Measurements from ENCODE around the gene CYP26B1. TPM values are rescaled to one million over a fixed set of nuclear protein-coding genes. Genes with fewer than 3 reads are reported as not detected.
A peak's percentile ranks its signal among the peaks of the same experiment; 100 is the strongest.

CYP26B1 gene
- polyA plus RNA-seq, 1 donor (not counting 4 experiments of a cell fraction or from before 2014, with no cell fraction given) = 1.2 TPM

GRCh38 chr2:72145289-72145657 is 2.4 kb downstream of the CYP26B1 start:
- FAIRE-seq = no peak
- peak overlapping the region; percentile 87 for H3K4me2 ChIP-seq (ENCODE audit: control insufficient read depth, extremely low read depth, insufficient read depth, low read depth, low read length)
- H3K4me3 ChIP-seq (ENCODE audit: control insufficient read depth in 2 of 3, extremely low read depth in 1 of 3, insufficient read depth in 2 of 3, low read depth in 1 of 3, low read length in 3 of 3) = peak overlapping the region; percentile 38 to 69 (median 68)
- peaks cover 57% of the 10 kb centered on the region for H3K27me3 ChIP-seq (ENCODE audit: control insufficient read depth, extremely low read depth, insufficient read depth, low read length)
- no peaks in the 10 kb centered on the region for H4K20me1 ChIP-seq (ENCODE audit: control insufficient read depth, extremely low read depth, insufficient read depth, low read length)
- dilution Hi-C loops (cut with MboI; ENCODE audit: extremely low pct_ligation_motif_present, low sequenced_read_pairs) = no loop called here
- H3K79me2 ChIP-seq (ENCODE audit: control insufficient read depth, insufficient read depth, low read length) = no peaks in the 10 kb centered on the region
- TF ChIP-seq EZH2 (IDR thresholded peaks at IDR 0.05; ENCODE audit: low read length) (no peak), CTCF (optimal IDR thresholded peaks at IDR 0.05 in 1 of 3, IDR thresholded peaks at IDR 0.05 in 1 of 3, conservative IDR thresholded peaks at IDR 0.05 in 1 of 3; ENCODE audit: extremely low read depth in 1 of 3, insufficient read depth in 2 of 3, low read length in 3 of 3) (no peak)
- peak overlapping the region; percentile 22 for H3K9ac ChIP-seq (ENCODE audit: control insufficient read depth, extremely low read depth, insufficient read depth, low read length)
- H3K9me1 ChIP-seq (ENCODE audit: control insufficient read depth, extremely low read depth, insufficient read depth, low read length) = no peaks in the 10 kb centered on the region
- no peaks in the 10 kb centered on the region for H3K9me3 ChIP-seq (ENCODE audit: control insufficient read depth, low read depth, low read length)
- no peaks in the 10 kb centered on the region for H3K36me3 ChIP-seq (ENCODE audit: control insufficient read depth in 2 of 2, extremely low read depth in 1 of 2, insufficient read depth in 2 of 2, low read length in 2 of 2)
- H2AFZ ChIP-seq (ENCODE audit: control insufficient read depth, low read length) = peak overlapping the region; percentile 14
- no peak overlapping the region for H3K27ac ChIP-seq (ENCODE audit: control insufficient read depth, insufficient read depth, low read length)
- DNase-seq (ENCODE audit: low read depth, low spot score) = no peak
- H3K4me1 ChIP-seq (ENCODE audit: control insufficient read depth, extremely low read depth, insufficient read depth, low read length) = peaks cover 37% of the 10 kb centered on the region

GRCh38 chr2:72144632-72145288 is 2.9 kb downstream of the CYP26B1 start:
- Histone ChIP-seq H3K9me1 (ENCODE audit: control insufficient read depth, extremely low read depth, insufficient read depth, low read length) (no peaks in the 10 kb centered on the region), H3K27me3 (ENCODE audit: control insufficient read depth, extremely low read depth, insufficient read depth, low read length) (peaks cover 53% of the 10 kb centered on the region), H3K9ac (ENCODE audit: control insufficient read depth, extremely low read depth, insufficient read depth, low read length) (peak overlapping the region; percentile 22), H3K79me2 (ENCODE audit: control insufficient read depth, insufficient read depth, low read length) (no peaks in the 10 kb centered on the region), H2AFZ (ENCODE audit: control insufficient read depth, low read length) (peak overlapping the region; percentile 14), H3K4me1 (ENCODE audit: control insufficient read depth, extremely low read depth, insufficient read depth, low read length) (peaks cover 33% of the 10 kb centered on the region), H4K20me1 (ENCODE audit: control insufficient read depth, extremely low read depth, insufficient read depth, low read length) (no peaks in the 10 kb centered on the region), H3K27ac (ENCODE audit: control insufficient read depth, insufficient read depth, low read length) (no peak overlapping the region), H3K36me3 (ENCODE audit: control insufficient read depth in 2 of 2, extremely low read depth in 1 of 2, insufficient read depth in 2 of 2, low read length in 2 of 2) (no peaks in the 10 kb centered on the region), H3K4me3 (ENCODE audit: control insufficient read depth in 2 of 3, extremely low read depth in 1 of 3, insufficient read depth in 2 of 3, low read depth in 1 of 3, low read length in 3 of 3) (peak overlapping the region; percentile 38 to 69 (median 68)), H3K9me3 (ENCODE audit: control insufficient read depth, low read depth, low read length) (no peaks in the 10 kb centered on the region), H3K4me2 (ENCODE audit: control insufficient read depth, extremely low read depth, insufficient read depth, low read depth, low read length) (peak overlapping the region; percentile 87)
- FAIRE-seq (no peak), DNase-seq (ENCODE audit: low read depth, low spot score) (no peak)
- dilution Hi-C loops (cut with MboI; ENCODE audit: extremely low pct_ligation_motif_present, low sequenced_read_pairs) = no loop called here
- TF ChIP-seq EZH2 (IDR thresholded peaks at IDR 0.05; ENCODE audit: low read length) (no peak), CTCF (optimal IDR thresholded peaks at IDR 0.05 in 1 of 3, IDR thresholded peaks at IDR 0.05 in 1 of 3, conservative IDR thresholded peaks at IDR 0.05 in 1 of 3; ENCODE audit: extremely low read depth in 1 of 3, insufficient read depth in 2 of 3, low read length in 3 of 3) (no peak)

Measured in keratinocyte (primary cell).